B cell (primary cell): ENCODE data around the gene STUM. TPM values are rescaled to one million over a fixed set of nuclear protein-coding genes. Genes with fewer than 3 reads are reported as not detected.

Source experiments
- ATAC-seq: fragments of 200-7000 bp; cut with Tn5 transposase; one replicate; pipeline ENCODE4 v1.10.0; 2021; ENCODE audit warnings: low read depth, mild to moderate bottlenecking, moderate number of reproducible peaks, moderate library complexity
- CTCF ChIA-PET: fragments of 350-600 bp; sonication (Branson Sonifier 250); formaldehyde crosslinking; loops from one replicate; lab custom pipeline; 2021; ENCODE audit warnings: antibody characterized with exemption, inconsistent platforms; lab: Charles Lee
- POLR2A ChIA-PET: fragments of 350-600 bp; sonication (Branson Sonifier 250); formaldehyde crosslinking; loops from one replicate; lab custom pipeline; 2021; ENCODE audit warnings: antibody characterized with exemption; lab: Charles Lee
- DNase-seq: peaks from one replicate; pipeline ENCODE4 v3.0.0; 2013
- H2AFZ ChIP-seq: 2 replicates; pipeline ENCODE4 v1.6.1; 2012; ENCODE audit warnings: mild to moderate bottlenecking, low read depth, low read length; ENCODE audit not compliant: insufficient read depth, poor library complexity, severe bottlenecking
- H3K27ac ChIP-seq, 2 donors: 1 replicate in 1 of 2; 2 replicates in 1 of 2; pipeline ENCODE4 v1.5.1; 2012 to 2013; ENCODE audit warnings: low read length in 2 of 2, mild to moderate bottlenecking in 2 of 2, moderate library complexity in 1 of 2
- H3K27me3 ChIP-seq, 4 experiments: fragments of 200-600 bp in 1 of 4; sonication (generic) in 1 of 4; replicated peaks in 1 of 4; 1 replicate in 2 of 4; 2 replicates in 2 of 4; pipeline versions ENCODE4 v1.6.1 to v1.7.0; 2013 to 2016; ENCODE audit warnings: low read length in 3 of 4, mild to moderate bottlenecking in 2 of 4, mixed read lengths in 1 of 4, moderate library complexity in 1 of 4; ENCODE audit not compliant: insufficient read depth in 4 of 4, control insufficient read depth in 3 of 4; ENCODE audit errors: control extremely low read depth in 1 of 4
- H3K36me3 ChIP-seq, 2 experiments: replicated peaks in 1 of 2; 1 replicate in 1 of 2; 2 replicates in 1 of 2; pipeline versions ENCODE4 v1.6.1 to v1.7.1; 2013; ENCODE audit warnings: low read length in 1 of 2; ENCODE audit not compliant: insufficient read depth in 2 of 2, control insufficient read depth in 1 of 2; ENCODE audit errors: control extremely low read depth in 1 of 2, extremely low read depth in 1 of 2
- H3K4me1 ChIP-seq, 2 donors: fragments of 200-600 bp in 1 of 2; sonication (generic) in 1 of 2; 1 replicate in 1 of 2; 2 replicates in 1 of 2; pipeline versions ENCODE4 v1.5.1 to v1.6.1; 2013 to 2017; ENCODE audit warnings: low read length in 2 of 2; ENCODE audit not compliant: control insufficient read depth in 2 of 2, insufficient read depth in 2 of 2
- H3K4me2 ChIP-seq: replicated peaks from 2 replicates; pipeline ENCODE3; 2012; ENCODE audit warnings: mild to moderate bottlenecking, low read depth, low read length; ENCODE audit not compliant: poor library complexity, severe bottlenecking
- H3K4me3 ChIP-seq, 5 experiments: fragments of 200-600 bp in 1 of 5; sonication (generic) in 1 of 5; 1 replicate in 3 of 5; 2 replicates in 2 of 5; pipeline versions ENCODE4 v1.5.1 to v1.7.0; 2011 to 2016; ENCODE audit warnings: low read length in 4 of 5, mild to moderate bottlenecking in 4 of 5, low read depth in 2 of 5, control low read depth in 1 of 5, moderate library complexity in 1 of 5; ENCODE audit not compliant: insufficient read depth in 1 of 5; ENCODE audit errors: control extremely low read depth in 1 of 5, extremely low read depth in 1 of 5
- H3K79me2 ChIP-seq: fragments of 200-600 bp; sonication (generic); one replicate; pipeline ENCODE4 v1.6.0; 2016; ENCODE audit warnings: low read length; ENCODE audit not compliant: control insufficient read depth, insufficient read depth
- H3K9ac ChIP-seq: fragments of 200-600 bp; sonication (generic); 2 replicates; pipeline ENCODE4 v1.6.1; 2017; ENCODE audit warnings: mild to moderate bottlenecking, low read length, moderate library complexity
- H3K9me3 ChIP-seq, 3 donors: one replicate each; pipeline versions ENCODE4 v1.6.1 to v1.7.1; 2013; ENCODE audit warnings: low read length in 2 of 3; ENCODE audit not compliant: control insufficient read depth in 2 of 3, insufficient read depth in 1 of 3; ENCODE audit errors: control extremely low read depth in 1 of 3
- H4K20me1 ChIP-seq: 2 replicates; pipeline ENCODE4 v1.6.0; 2012; ENCODE audit warnings: mild to moderate bottlenecking, low read length; ENCODE audit not compliant: insufficient read depth, control insufficient read depth, poor library complexity, severe bottlenecking
- H3K27ac Mint-ChIP-seq: one replicate; pipeline ENCODE4 v1.8.0; 2021; ENCODE audit warnings: mixed read lengths
- H3K27me3 Mint-ChIP-seq: one replicate; pipeline ENCODE4 v1.8.0; 2021; ENCODE audit warnings: mixed read lengths
- H3K4me1 Mint-ChIP-seq: one replicate; pipeline ENCODE4 v1.8.0; 2021; ENCODE audit warnings: mixed read lengths
- H3K4me3 Mint-ChIP-seq: one replicate; pipeline ENCODE4 v1.8.0; 2021; ENCODE audit warnings: mixed read lengths
- H3K9me3 Mint-ChIP-seq: one replicate; pipeline ENCODE4 v1.8.0; 2022; ENCODE audit warnings: mixed read lengths; ENCODE audit not compliant: insufficient read depth
- EZH2 ChIP-seq: IDR thresholded peaks from 2 replicates; pipeline ENCODE4 v1.6.1; 2012; ENCODE audit warnings: borderline replicate concordance, low read depth, mild to moderate bottlenecking, moderate library complexity, low read length; ENCODE audit not compliant: insufficient read depth, poor library complexity, severe bottlenecking
- WGBS: methylation state at CpG from one replicate; pipeline ENCODE4 v1.1.5; 2013; ENCODE audit warnings: missing lambda C conversion rate; ENCODE audit not compliant: insufficient coverage; 5-methylcytosine and 5-hydroxymethylcytosine counted together
- intact Hi-C: fragments of 100-400 bp; cut with micrococcal nuclease; formaldehyde crosslinking; loops from one replicate; pipeline ENCODE4 v1.10.0; 2022
- polyA plus RNA-seq: library from polyadenylated mRNA; depleted of rRNA; stranded (reverse); fragments of >200 nt; gene quantifications from 2 replicates; pipeline ENCODE4 v1.2.3, GENCODE V29; 2012
- total RNA-seq, 2 donors: library from RNA; stranded (reverse); fragments of 120-200 nt in 1 of 2; gene quantifications; 1 replicate in 1 of 2; 2 replicates in 1 of 2; pipeline versions ENCODE4 v1.2.3 to v1.2.4, GENCODE V29; 2013 to 2022
- TF ChIP-seq, protein P1 (sequence below): fragments of 200-600 bp; IDR thresholded peaks from one replicate; pipeline ENCODE4 v1.8.0; 2022; ENCODE audit warnings: antibody characterized with exemption, mild to moderate bottlenecking

Gene STUM
- total and polyA plus RNA-seq, 2 donors (not counting 1 experiment from before 2014, with no cell fraction given) = 0.12 to 0.69 TPM

DNA sequence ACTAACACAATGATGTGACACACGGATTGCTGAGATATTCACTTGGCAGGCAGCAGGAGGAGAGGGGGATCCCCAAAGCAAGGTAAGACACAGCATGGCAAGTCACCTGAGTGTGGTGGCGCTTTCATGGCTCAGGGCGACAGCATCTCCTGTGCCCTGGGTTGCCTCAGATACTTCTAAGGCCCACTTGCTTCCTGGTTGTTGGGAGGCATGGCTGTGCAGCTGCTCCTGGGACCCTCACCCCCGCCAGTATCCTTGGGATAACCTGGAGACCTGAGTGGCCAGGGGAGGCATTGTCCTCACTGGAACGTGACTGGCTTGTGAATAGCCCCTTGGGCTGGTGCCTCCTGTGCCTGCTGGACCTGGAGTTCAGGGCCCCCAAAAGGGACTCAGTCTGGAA lies 69.8 kb downstream of the STUM start:
- ATAC-seq = no peak
- Histone ChIP-seq H3K79me2 (no peaks in the 10 kb centered on the region), H3K4me3 (no peak overlapping the region), H4K20me1 (no peaks in the 10 kb centered on the region), H3K4me2 (no peak overlapping the region), H3K4me1 (no peaks in the 10 kb centered on the region), H2AFZ (no peak overlapping the region), H3K36me3 (no peaks in the 10 kb centered on the region), H3K27ac (no peak overlapping the region), H3K9ac (no peak overlapping the region), H3K9me3 (peaks cover 0 to 3% (median 0%) of the 10 kb centered on the region in 3 donors), H3K27me3 (no peaks in the 10 kb centered on the region)
- Mint-ChIP-seq H3K4me1 (no peaks in the 10 kb centered on the region), H3K27ac (no peak overlapping the region), H3K27me3 (no peaks in the 10 kb centered on the region), H3K4me3 (no peak overlapping the region), H3K9me3 (no peaks in the 10 kb centered on the region)
- intact Hi-C loops = no loop called here
- CTCF ChIA-PET = interaction anchor here (1.9 kb wide), 1 partner anchor 10 kb away, joined by 4 read pairs; no protein-coding TSS in a partner anchor
- TF ChIP-seq EZH2 = no peak
- TF ChIP-seq, protein P1, sequence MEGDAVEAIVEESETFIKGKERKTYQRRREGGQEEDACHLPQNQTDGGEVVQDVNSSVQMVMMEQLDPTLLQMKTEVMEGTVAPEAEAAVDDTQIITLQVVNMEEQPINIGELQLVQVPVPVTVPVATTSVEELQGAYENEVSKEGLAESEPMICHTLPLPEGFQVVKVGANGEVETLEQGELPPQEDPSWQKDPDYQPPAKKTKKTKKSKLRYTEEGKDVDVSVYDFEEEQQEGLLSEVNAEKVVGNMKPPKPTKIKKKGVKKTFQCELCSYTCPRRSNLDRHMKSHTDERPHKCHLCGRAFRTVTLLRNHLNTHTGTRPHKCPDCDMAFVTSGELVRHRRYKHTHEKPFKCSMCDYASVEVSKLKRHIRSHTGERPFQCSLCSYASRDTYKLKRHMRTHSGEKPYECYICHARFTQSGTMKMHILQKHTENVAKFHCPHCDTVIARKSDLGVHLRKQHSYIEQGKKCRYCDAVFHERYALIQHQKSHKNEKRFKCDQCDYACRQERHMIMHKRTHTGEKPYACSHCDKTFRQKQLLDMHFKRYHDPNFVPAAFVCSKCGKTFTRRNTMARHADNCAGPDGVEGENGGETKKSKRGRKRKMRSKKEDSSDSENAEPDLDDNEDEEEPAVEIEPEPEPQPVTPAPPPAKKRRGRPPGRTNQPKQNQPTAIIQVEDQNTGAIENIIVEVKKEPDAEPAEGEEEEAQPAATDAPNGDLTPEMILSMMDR = no peak
- POLR2A ChIA-PET = no interaction called here
- no peak for DNase-seq
- 93% methylated on average over 4 of the region's 5 CpGs for WGBS

DNA sequence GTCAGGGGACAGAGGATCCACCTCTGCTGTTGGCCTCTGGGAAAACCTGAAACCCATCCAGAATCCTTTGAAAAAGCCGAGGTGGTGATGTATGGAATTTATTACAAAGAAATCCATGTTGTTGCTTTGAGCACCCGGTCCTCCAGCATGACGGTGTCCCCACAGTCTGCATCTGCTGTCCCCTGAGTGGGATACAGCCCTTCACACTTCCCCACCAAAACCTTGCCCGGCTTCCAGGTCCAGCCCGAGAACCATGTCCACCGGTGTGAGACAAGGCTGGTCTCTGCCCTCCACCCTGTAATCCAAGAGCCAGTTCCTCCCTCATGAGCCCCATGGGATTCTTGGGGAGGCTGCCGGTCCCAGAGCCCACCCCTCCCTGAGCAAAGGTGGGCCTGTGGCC lies 70.5 kb downstream of the STUM start:
- H3K27ac Mint-ChIP-seq = no peak overlapping the region
- H3K4me3 ChIP-seq = no peak overlapping the region
- no peaks in the 10 kb centered on the region for H3K27me3 Mint-ChIP-seq
- peaks cover 0 to 3% (median 0%) of the 10 kb centered on the region in 3 donors for H3K9me3 ChIP-seq
- no peaks in the 10 kb centered on the region for H3K79me2 ChIP-seq
- H3K4me2 ChIP-seq = no peak overlapping the region
- no peaks in the 10 kb centered on the region for H3K36me3 ChIP-seq
- no peak overlapping the region for H2AFZ ChIP-seq
- H4K20me1 ChIP-seq = no peaks in the 10 kb centered on the region
- no peak overlapping the region for H3K9ac ChIP-seq
- H3K4me1 ChIP-seq = no peaks in the 10 kb centered on the region
- WGBS = 90% methylated on average over 2 of the region's 7 CpGs
- no peaks in the 10 kb centered on the region for H3K4me1 Mint-ChIP-seq
- no peak for DNase-seq
- H3K27me3 ChIP-seq = no peaks in the 10 kb centered on the region
- ATAC-seq = no peak
- ChIA-PET CTCF (interaction anchor here (1.9 kb wide), 1 partner anchor 11 kb away, joined by 4 read pairs; no protein-coding TSS in a partner anchor), POLR2A (no interaction called here)
- H3K4me3 Mint-ChIP-seq = no peak overlapping the region
- TF ChIP-seq, protein P1 = no peak
- no peak for TF ChIP-seq EZH2
- H3K9me3 Mint-ChIP-seq = no peaks in the 10 kb centered on the region
- intact Hi-C loops = no loop called here
- no peak overlapping the region for H3K27ac ChIP-seq
